ENCODE results near the gene MXRA7.
A peak's percentile ranks its signal among the peaks of the same experiment; 100 is the strongest.

Gene MXRA7

DNA sequence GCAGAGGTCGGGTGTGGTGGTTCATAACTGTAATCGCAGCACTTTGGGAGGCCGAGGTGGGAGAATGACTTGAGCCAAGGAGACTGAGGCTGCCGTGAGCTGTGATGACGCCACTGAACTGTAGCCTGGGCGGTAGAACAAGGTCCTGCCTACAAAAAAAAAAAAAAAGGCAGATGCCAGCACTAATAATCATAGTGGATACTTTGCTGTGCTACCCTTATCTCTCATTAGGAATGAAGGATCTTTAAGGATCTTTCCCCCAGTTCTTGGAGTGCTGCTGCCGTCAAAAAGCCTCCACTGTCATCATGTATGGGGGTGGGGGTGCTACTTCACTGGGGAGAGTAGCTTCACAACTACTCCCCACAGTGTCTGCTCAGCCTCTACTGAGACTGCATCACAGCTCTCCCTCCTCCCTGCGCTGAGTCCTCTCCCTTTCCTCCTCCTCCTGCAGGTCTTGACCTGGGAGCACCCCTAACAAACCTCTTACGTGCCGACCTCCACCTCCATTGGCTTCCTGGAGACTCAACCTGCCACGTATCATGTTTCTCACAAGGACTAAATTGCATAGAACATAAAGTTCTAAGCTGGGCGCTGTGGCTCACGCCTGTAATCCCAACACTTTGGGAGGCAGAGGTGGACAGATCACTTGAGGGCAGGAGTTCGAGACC lies 42.8 kb downstream of the MXRA7 start (continued):
- TF ChIP-seq ZNF830 (tag by site-specific recombination; IDR thresholded peaks at IDR 0.05; ENCODE audit: low read depth) = no peak
- peak; percentile 76 for TF ChIP-seq WT1 (tag by site-specific recombination; IDR thresholded peaks at IDR 0.05)
- 0 out of 2 replicates have a peak, but pooled peaks have one; percentile 19 for TF ChIP-seq ZNF561 (tag by site-specific recombination; IDR thresholded peaks at IDR 0.05; ENCODE audit: borderline replicate concordance)
- no peak for TF ChIP-seq ZNF354C (tag by site-specific recombination; IDR thresholded peaks at IDR 0.05; ENCODE audit: borderline replicate concordance, low read depth)

GRCh38 chr17:76667491-76667755 lies 43.3 kb downstream of the MXRA7 start:
- Histone ChIP-seq H3K9me3 (ENCODE audit: control insufficient read depth, insufficient read depth, low read depth, low read length) (no peaks in the 10 kb centered on the region), H3K4me3 (ENCODE audit: low read depth, low read length) (no peak overlapping the region), H3K36me3 (ENCODE audit: control insufficient read depth in 2 of 2, insufficient read depth in 1 of 2, low read length in 2 of 2) (no peaks in the 10 kb centered on the region), H3K27ac (ENCODE audit: extremely low read depth, low read depth, low read length) (peak overlapping the region; percentile 60), H3K4me1 (ENCODE audit: control insufficient read depth, insufficient read depth, low read length) (peaks cover 35% of the 10 kb centered on the region)
- CTCF ChIA-PET = interaction anchor here (0.5 to 2.9 kb wide), 8 partner anchors 14 to 201 kb away, joined by 3 to 22 read pairs (median 4); no protein-coding TSS in a partner anchor
- TF ChIP-seq KLF16 (tag by site-specific recombination; IDR thresholded peaks at IDR 0.05) = no peak
- TF ChIP-seq ZBTB20 (tag by site-specific recombination; IDR thresholded peaks at IDR 0.05) = peak; percentile 38; the same call in 1 of the 2 replicates
- POLR2A ChIA-PET = interaction anchor here (0.6 to 0.7 kb wide), 3 partner anchors 110 to 689 kb away, joined by 3 to 9 read pairs (median 4); partner anchors contain the start of genes ACOX1 and TEN1

DNA sequence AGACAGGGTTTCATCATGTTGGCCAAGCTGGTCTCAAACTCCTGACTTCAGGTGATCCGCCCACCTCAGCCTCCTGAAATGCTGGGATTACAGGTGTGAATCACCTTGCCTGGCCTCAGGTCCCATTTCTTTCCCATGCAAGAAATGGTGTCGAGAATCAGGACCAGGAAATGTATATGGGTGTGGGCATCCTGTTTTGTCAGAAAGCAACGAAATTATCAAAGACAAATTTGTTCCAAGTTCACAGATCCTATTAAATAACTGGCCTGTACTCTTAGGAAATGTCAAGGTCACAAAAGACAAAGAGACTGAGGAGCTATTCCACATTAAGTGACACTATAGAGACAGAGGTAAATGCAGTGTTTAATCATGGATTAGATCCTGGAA lies 50.1 kb downstream of the MXRA7 start:
- Histone ChIP-seq H3K9me3 (ENCODE audit: control insufficient read depth, insufficient read depth, low read depth, low read length) (no peaks in the 10 kb centered on the region), H3K27ac (ENCODE audit: extremely low read depth, low read depth, low read length) (no peak overlapping the region; the same call in 1 of the 2 replicates), H3K4me3 (ENCODE audit: low read depth, low read length) (no peak overlapping the region), H3K4me1 (ENCODE audit: control insufficient read depth, insufficient read depth, low read length) (peaks cover 10% of the 10 kb centered on the region), H3K36me3 (ENCODE audit: control insufficient read depth in 2 of 2, insufficient read depth in 1 of 2, low read length in 2 of 2) (no peaks in the 10 kb centered on the region)
- TF ChIP-seq, protein P1, sequence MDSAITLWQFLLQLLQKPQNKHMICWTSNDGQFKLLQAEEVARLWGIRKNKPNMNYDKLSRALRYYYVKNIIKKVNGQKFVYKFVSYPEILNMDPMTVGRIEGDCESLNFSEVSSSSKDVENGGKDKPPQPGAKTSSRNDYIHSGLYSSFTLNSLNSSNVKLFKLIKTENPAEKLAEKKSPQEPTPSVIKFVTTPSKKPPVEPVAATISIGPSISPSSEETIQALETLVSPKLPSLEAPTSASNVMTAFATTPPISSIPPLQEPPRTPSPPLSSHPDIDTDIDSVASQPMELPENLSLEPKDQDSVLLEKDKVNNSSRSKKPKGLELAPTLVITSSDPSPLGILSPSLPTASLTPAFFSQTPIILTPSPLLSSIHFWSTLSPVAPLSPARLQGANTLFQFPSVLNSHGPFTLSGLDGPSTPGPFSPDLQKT (IDR thresholded peaks at IDR 0.05; ENCODE audit: borderline replicate concordance, low read depth, low read length) = no peak
- ChIA-PET POLR2A (interaction anchor here (0.7 to 2.3 kb wide), 4 partner anchors 10 to 74 kb away, joined by 3 to 13 read pairs (median 4); no protein-coding TSS in a partner anchor), CTCF (interaction anchor here (0.6 to 2.1 kb wide), 5 partner anchors 10 to 102 kb away, joined by 4 to 17 read pairs (median 6); a partner anchor contains a TSS)

DNA sequence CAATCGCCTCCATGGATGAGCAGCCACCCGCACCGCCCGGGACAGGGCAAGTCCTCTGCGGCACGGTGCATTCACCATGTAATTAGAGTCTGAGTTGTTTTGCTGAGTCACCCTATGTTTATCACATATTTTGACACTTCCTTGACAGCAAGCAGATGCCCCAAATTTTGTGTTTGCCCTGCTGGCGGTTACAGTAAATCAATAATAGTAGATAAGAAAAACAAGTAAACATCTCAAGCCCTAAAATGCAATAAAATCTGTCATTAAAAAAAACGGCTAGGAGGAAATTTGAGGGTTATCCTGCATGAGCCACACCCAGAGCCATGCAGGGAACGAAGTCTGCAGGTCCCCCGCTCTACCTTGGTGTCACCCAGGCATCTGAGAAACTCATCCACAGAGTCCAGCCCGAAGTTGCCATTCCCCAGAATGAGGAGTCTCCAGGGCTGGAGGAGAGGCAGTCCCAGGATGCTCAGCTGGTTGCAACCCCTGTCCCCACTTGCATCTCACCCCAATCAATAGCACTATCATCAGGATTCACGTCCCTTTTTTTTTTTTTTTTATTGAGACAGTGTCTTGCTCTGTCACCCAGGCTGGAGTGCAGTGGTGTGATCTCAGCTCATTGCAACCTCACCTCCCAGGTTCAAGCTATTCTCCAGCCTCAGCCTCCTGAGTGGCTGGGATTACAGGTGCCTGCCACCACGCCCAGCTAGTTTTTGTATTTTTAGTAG lies 50.7 kb downstream of the MXRA7 start:
- H3K9me3 ChIP-seq (ENCODE audit: control insufficient read depth, insufficient read depth, low read depth, low read length) = no peaks in the 10 kb centered on the region
- H3K4me1 ChIP-seq (ENCODE audit: control insufficient read depth, insufficient read depth, low read length) = peaks cover 10% of the 10 kb centered on the region
- CTCF ChIA-PET = interaction anchor here (0.6 to 2.1 kb wide), 6 partner anchors 11 to 895 kb away, joined by 3 to 17 read pairs (median 6); a partner anchor contains a TSS
- H3K27ac ChIP-seq (ENCODE audit: extremely low read depth, low read depth, low read length) = peak overlapping the region; percentile 44; the same call in 1 of the 2 replicates
- no peaks in the 10 kb centered on the region for H3K36me3 ChIP-seq (ENCODE audit: control insufficient read depth in 2 of 2, insufficient read depth in 1 of 2, low read length in 2 of 2)
- POLR2A ChIA-PET = interaction anchor here (0.7 to 2.3 kb wide), 3 partner anchors 11 to 74 kb away, joined by 3 to 13 read pairs (median 6); no protein-coding TSS in a partner anchor
- H3K4me3 ChIP-seq (ENCODE audit: low read depth, low read length) = no peak overlapping the region
- 0 out of 2 replicates have a peak, but pooled peaks have one; percentile 39 for TF ChIP-seq ZNF561 (tag by site-specific recombination; IDR thresholded peaks at IDR 0.05; ENCODE audit: borderline replicate concordance)
- TF ChIP-seq INSM2 (tag by site-specific recombination; IDR thresholded peaks at IDR 0.05) = peak; percentile 56; the same call in 1 of the 2 replicates
- peak; percentile 60 for TF ChIP-seq ZXDB (tag by site-specific recombination; IDR thresholded peaks at IDR 0.05)
- no peak for TF ChIP-seq ZNF529 (tag by site-specific recombination; IDR thresholded peaks at IDR 0.05; ENCODE audit: insufficient replicate concordance)
- TF ChIP-seq ZNF112 (tag by site-specific recombination; IDR thresholded peaks at IDR 0.05) = no peak
- peak; percentile 88 for TF ChIP-seq ZNF24 (tag by site-specific recombination; IDR thresholded peaks at IDR 0.05)
- TF ChIP-seq BCL6B (tag by site-specific recombination; IDR thresholded peaks at IDR 0.05) = peak; percentile 95
- TF ChIP-seq HOXD13 (CRISPR knock-in tag; IDR thresholded peaks at IDR 0.05; ENCODE audit: borderline replicate concordance) = no peak
- TF ChIP-seq ZFP3 (tag by site-specific recombination; IDR thresholded peaks at IDR 0.05; ENCODE audit: low read depth) = no peak
- TF ChIP-seq ZNF146 (tag by site-specific recombination; IDR thresholded peaks at IDR 0.05) = peak; percentile 47; the same call in 1 of the 2 replicates
- no peak for TF ChIP-seq ZNF274 (IDR thresholded peaks at IDR 0.05; ENCODE audit: low read length)
- no peak for TF ChIP-seq ZNF274 (tag by site-specific recombination; IDR thresholded peaks at IDR 0.05; ENCODE audit: borderline replicate concordance)
- 0 out of 2 replicates have a peak, but pooled peaks have one; percentile 34 for TF ChIP-seq ZNF10 (tag by site-specific recombination; IDR thresholded peaks at IDR 0.05)
- TF ChIP-seq ZNF354C (tag by site-specific recombination; IDR thresholded peaks at IDR 0.05; ENCODE audit: borderline replicate concordance, low read depth) = no peak
- TF ChIP-seq ZNF138 (tag by site-specific recombination; IDR thresholded peaks at IDR 0.05; ENCODE audit: borderline replicate concordance) = no peak
- no peak for TF ChIP-seq MZF1 (tag by site-specific recombination; IDR thresholded peaks at IDR 0.05; ENCODE audit: borderline replicate concordance)

Measured in HEK293 (cell line).